Right atrium auricular region (tissue), 2 donors: Measurements from ENCODE around the gene SYT15. TPM values are rescaled to one million over a fixed set of nuclear protein-coding genes. Genes with fewer than 3 reads are reported as not detected.
"Not testable (repeated sequence)": the region's sequence is repeated elsewhere in the genome, so short reads cannot be mapped to it uniquely, and the experiment has no call there.

ENCODE experiments used
- DNase-seq: peaks from one replicate; pipeline ENCODE4 v3.0.0-alpha.2; 2019; ENCODE audit warnings: low spot score
- H3K27ac ChIP-seq, 2 donors: fragments of 200-600 bp; sonication (generic); 1 replicate in 1 of 2; 2 replicates in 1 of 2; pipeline ENCODE4 v1.5.1; 2016 to 2019
- H3K27me3 ChIP-seq, 2 donors: fragments of 200-600 bp; sonication (generic); one replicate each; pipeline versions ENCODE4 v1.5.1 to v1.6.0; 2017 to 2019
- H3K36me3 ChIP-seq: fragments of 200-600 bp; sonication (generic); one replicate; pipeline ENCODE4 v1.5.1; 2016
- H3K4me1 ChIP-seq, 2 donors: fragments of 200-600 bp; sonication (generic); one replicate each; pipeline versions ENCODE4 v1.5.1 to v1.6.0; 2017 to 2019
- H3K4me3 ChIP-seq, 2 donors: fragments of 200-600 bp; sonication (generic); 1 replicate in 1 of 2; 2 replicates in 1 of 2; pipeline ENCODE4 v1.5.1; 2017 to 2019; ENCODE audit warnings: mild to moderate bottlenecking in 1 of 2, moderate library complexity in 1 of 2
- H3K9me3 ChIP-seq, 2 donors: fragments of 200-600 bp; sonication (generic); one replicate each; pipeline ENCODE4 v1.5.1; 2019
- total RNA-seq, 2 donors: library from RNA; depleted of rRNA; stranded (reverse); fragments of >200 nt; gene quantifications; one replicate each; pipeline ENCODE4 v1.1.0, GENCODE V29; 2016
- TF ChIP-seq, protein P1 (sequence below), 2 donors: fragments of 200-600 bp; sonication (generic); IDR thresholded peaks; one replicate each; pipeline ENCODE4 v1.5.1; 2019; ENCODE audit warnings: antibody characterized with exemption in 2 of 2

The SYT15 gene
- total RNA-seq, 2 donors from 2014 or later: 1.5 to 2.7 TPM

- not testable (repeated sequence) for H3K27ac ChIP-seq, H3K4me1 ChIP-seq, H3K4me3 ChIP-seq, H3K36me3 ChIP-seq, H3K9me3 ChIP-seq, H3K27me3 ChIP-seq
- TF ChIP-seq, protein P1, sequence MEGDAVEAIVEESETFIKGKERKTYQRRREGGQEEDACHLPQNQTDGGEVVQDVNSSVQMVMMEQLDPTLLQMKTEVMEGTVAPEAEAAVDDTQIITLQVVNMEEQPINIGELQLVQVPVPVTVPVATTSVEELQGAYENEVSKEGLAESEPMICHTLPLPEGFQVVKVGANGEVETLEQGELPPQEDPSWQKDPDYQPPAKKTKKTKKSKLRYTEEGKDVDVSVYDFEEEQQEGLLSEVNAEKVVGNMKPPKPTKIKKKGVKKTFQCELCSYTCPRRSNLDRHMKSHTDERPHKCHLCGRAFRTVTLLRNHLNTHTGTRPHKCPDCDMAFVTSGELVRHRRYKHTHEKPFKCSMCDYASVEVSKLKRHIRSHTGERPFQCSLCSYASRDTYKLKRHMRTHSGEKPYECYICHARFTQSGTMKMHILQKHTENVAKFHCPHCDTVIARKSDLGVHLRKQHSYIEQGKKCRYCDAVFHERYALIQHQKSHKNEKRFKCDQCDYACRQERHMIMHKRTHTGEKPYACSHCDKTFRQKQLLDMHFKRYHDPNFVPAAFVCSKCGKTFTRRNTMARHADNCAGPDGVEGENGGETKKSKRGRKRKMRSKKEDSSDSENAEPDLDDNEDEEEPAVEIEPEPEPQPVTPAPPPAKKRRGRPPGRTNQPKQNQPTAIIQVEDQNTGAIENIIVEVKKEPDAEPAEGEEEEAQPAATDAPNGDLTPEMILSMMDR (IDR thresholded peaks at IDR 0.05): peak; percentile 53 to 69
- DNase-seq: peak; percentile 73
Measured at GRCh38 chr10:46565591-46566332, 13.2 kb upstream of the SYT15 start.

GRCh38 chr10:46567151-46567550 lies 11.8 kb upstream of the SYT15 start:
- not testable (repeated sequence) for H3K4me3 ChIP-seq, DNase-seq, H3K27me3 ChIP-seq, H3K27ac ChIP-seq, H3K4me1 ChIP-seq, H3K9me3 ChIP-seq, H3K36me3 ChIP-seq

DNA sequence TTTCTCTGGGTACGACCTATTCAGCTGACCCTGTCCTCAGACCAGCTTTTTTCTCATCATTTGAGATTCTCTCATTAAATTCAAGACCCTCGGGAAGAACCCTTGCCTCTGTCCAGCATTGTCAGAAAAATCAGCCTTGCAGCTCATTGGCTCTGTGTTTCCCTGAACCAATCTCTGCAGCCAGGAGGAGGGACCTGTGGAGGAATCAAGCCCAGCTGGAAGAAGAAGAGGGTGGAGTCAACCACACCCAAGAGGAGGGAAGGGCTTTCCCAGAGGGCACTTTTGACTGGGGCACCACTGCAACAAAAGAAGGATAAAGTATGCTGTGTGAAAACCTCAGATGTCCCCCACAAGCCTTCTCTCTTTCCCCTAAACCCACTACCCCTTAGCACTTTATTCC lies 8.3 kb upstream of the SYT15 start:
- not testable (repeated sequence) for H3K27ac ChIP-seq, H3K36me3 ChIP-seq, H3K9me3 ChIP-seq, H3K4me1 ChIP-seq, H3K4me3 ChIP-seq, DNase-seq, H3K27me3 ChIP-seq

DNA sequence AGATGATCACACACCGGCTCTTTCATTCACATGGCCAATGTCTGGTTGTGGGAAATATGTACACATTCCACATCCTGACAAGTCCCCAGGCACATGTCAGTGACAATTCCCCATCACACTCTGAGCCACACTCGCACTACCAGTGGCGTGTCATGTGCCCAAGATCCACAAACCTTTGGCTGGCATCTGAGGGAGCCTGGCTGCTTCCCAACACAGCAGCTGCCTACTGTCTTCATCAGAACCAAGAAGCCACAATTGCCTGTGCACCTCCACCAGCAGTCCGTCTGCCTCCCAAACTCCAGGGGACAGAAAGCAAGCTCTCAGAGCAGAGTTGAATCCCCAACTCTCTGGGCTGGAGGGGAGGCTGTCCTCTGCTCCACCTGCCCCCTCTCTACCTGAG lies 6.2 kb upstream of the SYT15 start:
- not testable (repeated sequence) for H3K27me3 ChIP-seq, H3K4me3 ChIP-seq, H3K4me1 ChIP-seq, DNase-seq, H3K36me3 ChIP-seq, H3K27ac ChIP-seq, H3K9me3 ChIP-seq

GRCh38 chr10:46573314-46573713 lies 5.6 kb upstream of the SYT15 start:
- not testable (repeated sequence) for DNase-seq, H3K4me3 ChIP-seq, H3K27ac ChIP-seq, H3K36me3 ChIP-seq, H3K4me1 ChIP-seq, H3K27me3 ChIP-seq, H3K9me3 ChIP-seq

- H3K27ac ChIP-seq, H3K36me3 ChIP-seq, H3K9me3 ChIP-seq, DNase-seq, H3K4me3 ChIP-seq, H3K4me1 ChIP-seq, H3K27me3 ChIP-seq: not testable (repeated sequence)
Measured at GRCh38 chr10:46573884-46574283, 5.0 kb upstream of the SYT15 start.

DNA sequence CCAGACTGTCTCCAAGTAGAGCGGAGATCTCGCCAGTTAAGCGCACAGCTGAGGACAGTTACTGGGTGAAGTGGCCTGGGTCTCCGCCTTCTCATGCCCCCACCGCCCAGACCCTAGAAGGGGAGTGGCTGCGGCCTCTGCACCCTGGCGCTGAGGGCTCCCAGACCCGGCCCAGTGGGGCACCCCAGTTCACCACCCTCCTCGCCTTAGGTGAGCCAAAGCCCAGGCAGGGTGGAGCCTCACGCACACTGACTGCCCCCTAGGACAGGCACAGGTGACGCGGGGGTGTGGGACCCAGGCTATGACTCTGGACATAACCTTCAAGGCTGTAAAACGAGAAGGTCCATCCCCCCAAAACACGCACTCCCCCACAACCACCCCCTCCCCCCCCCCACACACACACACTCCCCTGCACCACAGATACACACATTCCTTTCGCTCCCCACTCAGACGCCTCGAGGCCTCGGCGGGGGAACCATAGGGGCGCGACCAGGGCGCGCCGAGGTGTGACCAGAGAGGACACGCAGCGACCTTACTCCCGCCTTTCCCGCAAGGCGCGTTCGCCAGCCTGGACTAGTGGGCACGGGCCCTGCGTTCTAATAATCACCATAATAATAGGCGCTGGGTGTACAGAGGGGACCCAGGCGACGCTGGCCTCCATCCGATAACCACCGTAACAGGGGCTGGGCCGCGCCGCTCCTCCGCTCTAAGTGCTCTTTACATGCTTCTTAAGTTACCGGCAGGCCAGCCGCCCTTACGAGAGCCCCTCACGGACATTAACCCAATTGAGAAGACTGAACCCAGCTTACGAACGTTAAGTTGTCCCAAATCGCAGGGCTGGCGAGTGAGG lies 1.1 kb upstream of the SYT15 start:
- H3K4me1 ChIP-seq, DNase-seq, H3K27me3 ChIP-seq, H3K9me3 ChIP-seq, H3K27ac ChIP-seq, H3K36me3 ChIP-seq: not testable (repeated sequence)
- H3K4me3 ChIP-seq: peak overlapping the region in 1 of 2 donors; percentile 31

- not testable (repeated sequence) for H3K4me3 ChIP-seq, H3K27me3 ChIP-seq
Measured at GRCh38 chr10:46579378-46579777, 450 bp downstream of the SYT15 start.

DNA sequence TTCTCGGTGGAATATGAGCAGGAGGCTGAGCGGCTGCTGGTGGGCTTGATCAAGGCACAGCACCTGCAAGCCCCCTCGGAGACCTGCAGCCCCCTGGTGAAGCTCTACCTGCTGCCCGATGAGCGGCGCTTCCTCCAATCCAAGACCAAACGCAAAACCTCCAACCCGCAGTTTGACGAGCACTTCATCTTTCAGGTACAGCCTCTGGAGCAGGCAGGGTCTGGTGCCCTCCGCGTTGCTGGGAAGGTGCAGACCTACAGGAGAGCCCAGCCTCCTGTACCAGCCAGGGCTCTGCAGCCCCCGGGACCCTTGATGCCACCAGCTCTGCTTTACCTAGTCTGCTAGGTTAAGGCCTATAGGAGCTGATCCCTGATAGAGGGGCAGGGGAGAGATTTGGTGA lies 3.1 kb downstream of the SYT15 start:
- DNase-seq, H3K27me3 ChIP-seq, H3K36me3 ChIP-seq, H3K27ac ChIP-seq, H3K4me1 ChIP-seq, H3K9me3 ChIP-seq, H3K4me3 ChIP-seq: not testable (repeated sequence)

More at GRCh38 chr10:46579378-46579777, 450 bp downstream of the SYT15 start:
- not testable (repeated sequence) for H3K27ac ChIP-seq, H3K4me1 ChIP-seq, H3K36me3 ChIP-seq, H3K9me3 ChIP-seq, DNase-seq

- not testable (repeated sequence) for H3K4me1 ChIP-seq, H3K9me3 ChIP-seq
Measured at GRCh38 chr10:46582568-46582967, 3.6 kb downstream of the SYT15 start.

DNA sequence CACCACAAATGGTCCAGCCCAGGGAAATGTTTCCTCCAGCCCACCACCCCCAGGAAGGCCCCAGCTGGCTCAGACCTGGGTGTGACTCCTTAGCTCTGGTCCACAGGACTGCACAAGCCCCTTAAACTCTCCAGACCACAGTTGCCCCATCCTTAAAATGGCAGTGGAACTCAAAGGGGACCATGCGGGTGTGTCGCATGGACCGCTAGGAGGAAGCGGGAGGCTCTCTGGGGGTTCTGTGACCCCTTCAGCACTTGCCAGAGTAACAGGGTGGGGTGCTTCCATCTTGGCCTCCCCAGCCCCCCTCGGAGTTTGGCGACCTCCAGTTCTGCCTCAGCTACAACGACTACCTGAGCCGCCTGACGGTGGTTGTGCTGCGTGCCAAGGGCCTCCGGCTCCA lies 5.3 kb downstream of the SYT15 start:
- not testable (repeated sequence) for H3K4me1 ChIP-seq, H3K4me3 ChIP-seq, H3K27ac ChIP-seq, H3K36me3 ChIP-seq, H3K9me3 ChIP-seq, H3K27me3 ChIP-seq, DNase-seq

More at GRCh38 chr10:46582568-46582967, 3.6 kb downstream of the SYT15 start:
- H3K27ac ChIP-seq, DNase-seq, H3K27me3 ChIP-seq, H3K4me3 ChIP-seq, H3K36me3 ChIP-seq: not testable (repeated sequence)

DNA sequence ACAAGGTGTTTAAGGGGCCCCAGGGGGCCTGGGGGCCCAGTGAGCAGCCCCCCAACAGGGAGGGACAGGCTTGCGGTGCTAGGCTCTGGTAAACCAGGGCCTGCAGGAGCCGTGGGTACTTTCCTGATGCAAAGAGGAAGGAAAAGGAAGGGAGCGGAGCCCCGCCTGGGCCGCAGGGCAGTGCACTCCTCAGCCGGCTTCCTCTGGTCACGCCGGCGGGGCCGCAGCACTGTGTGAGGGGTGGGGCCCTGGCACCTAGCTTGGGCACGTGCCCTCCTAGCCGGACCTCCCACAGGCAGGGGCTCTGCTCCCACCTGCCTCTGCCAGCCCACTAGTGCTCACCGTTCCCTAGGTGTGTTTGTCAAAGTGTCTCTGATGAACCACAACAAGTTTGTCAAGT lies 6.3 kb downstream of the SYT15 start:
- not testable (repeated sequence) for H3K4me3 ChIP-seq, H3K36me3 ChIP-seq, H3K4me1 ChIP-seq, H3K27me3 ChIP-seq, DNase-seq, H3K27ac ChIP-seq, H3K9me3 ChIP-seq

GRCh38 chr10:46587546-46587945 lies 8.6 kb downstream of the SYT15 start:
- H3K27me3 ChIP-seq, DNase-seq, H3K27ac ChIP-seq, H3K4me1 ChIP-seq, H3K9me3 ChIP-seq, H3K4me3 ChIP-seq, H3K36me3 ChIP-seq: not testable (repeated sequence)

DNA sequence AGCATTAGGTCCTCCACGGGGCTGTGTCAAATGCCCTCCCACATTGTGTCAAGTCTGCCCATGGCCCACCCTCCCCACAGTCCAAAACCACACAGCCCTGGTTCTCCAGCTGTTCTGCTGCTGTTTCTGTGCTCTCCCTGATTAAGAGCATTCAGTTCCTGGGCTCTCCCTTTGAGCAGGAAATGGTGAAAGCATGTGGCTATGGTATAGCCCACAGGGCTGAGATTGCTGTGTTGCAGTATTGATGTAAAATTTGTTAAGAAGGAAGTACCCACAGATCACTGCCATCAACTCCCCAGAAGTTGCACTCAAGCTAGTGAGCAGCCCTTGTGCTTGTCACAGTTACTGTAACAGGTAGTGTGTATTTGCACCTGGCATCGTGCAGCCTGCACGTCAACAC lies 9.3 kb downstream of the SYT15 start:
- DNase-seq, H3K27me3 ChIP-seq, H3K4me3 ChIP-seq, H3K9me3 ChIP-seq, H3K36me3 ChIP-seq, H3K4me1 ChIP-seq, H3K27ac ChIP-seq: not testable (repeated sequence)
